OCI-LY7 (cell line): ENCODE measurements around the gene RHOT1. TPM values are rescaled to one million over a fixed set of nuclear protein-coding genes. Genes with fewer than 3 reads are reported as not detected.

Experiments
- BruUV-seq: library from RNA; stranded (reverse); fragments of 400-500 nt; replicated peaks from 2 replicates; lab custom pipeline; 2021; lab: Mats Ljungman, UMichigan
- CTCF ChIA-PET: fragments of 300-600 bp; sonication (Branson Sonifier 250); formaldehyde crosslinking; loops from one replicate; lab custom pipeline; 2022; ENCODE audit warnings: antibody characterized with exemption; ENCODE audit not compliant: unreplicated experiment; lab: Charles Lee
- POLR2A ChIA-PET: fragments of 300-600 bp; sonication (Branson Sonifier 250); formaldehyde crosslinking; loops from one replicate; lab custom pipeline; 2022; ENCODE audit warnings: antibody characterized with exemption; lab: Charles Lee
- DNase-seq: peaks from one replicate; pipeline ENCODE4 v3.0.0-alpha.2; 2015; ENCODE audit warnings: low spot score
- H2AFZ ChIP-seq: fragments of 200-600 bp; sonication (generic), shearing (Covaris generic); 2 replicates; pipeline ENCODE4 v1.6.1; 2014; ENCODE audit warnings: mild to moderate bottlenecking, antibody characterized with exemption, low read length, moderate library complexity
- H3K27ac ChIP-seq: fragments of 200-600 bp; sonication (generic); 2 replicates; pipeline ENCODE4 v1.5.1; 2014; ENCODE audit warnings: mixed run types, low read depth, mild to moderate bottlenecking, moderate library complexity, low read length, inconsistent platforms; ENCODE audit not compliant: poor library complexity, severe bottlenecking
- H3K36me3 ChIP-seq: fragments of 200-600 bp; sonication (generic); 2 replicates; pipeline ENCODE4 v1.6.1; 2014; ENCODE audit warnings: mild to moderate bottlenecking, antibody characterized with exemption, low read length, moderate library complexity, mixed read lengths; ENCODE audit not compliant: insufficient read depth
- H3K4me1 ChIP-seq: fragments of 200-600 bp; sonication (generic); 2 replicates; pipeline ENCODE4 v1.5.1; 2014; ENCODE audit warnings: mild to moderate bottlenecking, low read length; ENCODE audit not compliant: insufficient read depth, poor library complexity, severe bottlenecking
- H3K4me2 ChIP-seq: fragments of 200-600 bp; sonication (generic); 2 replicates; pipeline ENCODE4 v1.6.1; 2014; ENCODE audit warnings: mild to moderate bottlenecking, low read length
- H3K4me3 ChIP-seq: fragments of 200-600 bp; sonication (generic); 2 replicates; pipeline ENCODE4 v1.5.1; 2014; ENCODE audit warnings: mild to moderate bottlenecking, low read depth, low read length; ENCODE audit not compliant: poor library complexity, severe bottlenecking
- H3K79me2 ChIP-seq: fragments of 200-600 bp; sonication (generic); 2 replicates; pipeline ENCODE4 v1.6.1; 2016; ENCODE audit warnings: low read depth, mild to moderate bottlenecking, low read length, moderate library complexity, mixed read lengths; ENCODE audit not compliant: insufficient read depth
- H3K9me2 ChIP-seq: fragments of 200-600 bp; sonication (generic); 2 replicates; pipeline ENCODE4 v1.6.1; 2016; ENCODE audit warnings: mild to moderate bottlenecking, low read length, mixed read lengths; ENCODE audit not compliant: insufficient read depth
- H3K9me3 ChIP-seq: fragments of 200-600 bp; sonication (generic); 2 replicates; pipeline ENCODE4 v1.6.1; 2014; ENCODE audit warnings: mild to moderate bottlenecking, mixed run types, low read length, mixed read lengths
- H4K20me1 ChIP-seq: fragments of 200-600 bp; sonication (generic); 2 replicates; pipeline ENCODE4 v1.6.1; 2014; ENCODE audit warnings: mild to moderate bottlenecking, antibody characterized with exemption, low read length, moderate library complexity, mixed read lengths; ENCODE audit not compliant: insufficient read depth
- EZH2phosphoT487 ChIP-seq: fragments of 200-600 bp; sonication (generic); IDR thresholded peaks from 2 replicates; pipeline ENCODE4 v1.6.1; 2018; ENCODE audit warnings: low read depth, borderline replicate concordance, mild to moderate bottlenecking, mixed run types, antibody characterized with exemption, low read length, moderate library complexity, mixed read lengths
- intact Hi-C: fragments of 100-400 bp; cut with micrococcal nuclease; formaldehyde crosslinking; loops from one replicate; pipeline ENCODE4 v1.10.0; 2022; ENCODE audit not compliant: unreplicated experiment
- total RNA-seq, 2 experiments: library from RNA; depleted of rRNA in 1 of 2; stranded (reverse); fragments of >200 nt in 1 of 2; shearing (Covaris generic) in 1 of 2; gene quantifications; 2 replicates each; pipeline ENCODE4 v1.2.3, GENCODE V29; 2014 to 2022
- TF ChIP-seq, protein P1 (sequence below): fragments of 200-600 bp; sonication (generic); conservative IDR thresholded peaks from 2 replicates; pipeline ENCODE4 v1.5.1; 2014; ENCODE audit warnings: mild to moderate bottlenecking, antibody characterized with exemption, low read length, moderate library complexity, mixed read lengths

RHOT1 gene
- total RNA-seq, 2 experiments from 2014 or later: 19.4 to 24.2 TPM

DNA sequence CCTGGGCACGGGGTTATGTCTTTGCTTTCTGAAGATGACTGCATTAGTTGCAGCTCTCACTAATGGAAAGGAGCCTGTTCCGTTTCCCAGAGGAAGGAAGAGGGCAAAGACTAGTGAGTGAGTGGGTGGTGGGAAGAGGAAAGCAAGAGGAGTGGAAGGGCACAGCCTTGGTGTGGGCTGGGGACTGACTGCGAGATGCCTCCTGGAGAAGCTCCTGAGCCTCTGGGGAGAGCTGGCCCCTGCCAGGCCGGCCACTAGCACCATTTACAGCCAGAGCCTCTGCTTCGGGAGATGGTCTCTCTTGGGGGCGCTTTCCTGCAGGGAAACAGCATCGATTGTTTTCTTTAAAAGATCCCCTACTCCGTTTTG, 122.5 kb downstream of the RHOT1 start:
- TF ChIP-seq EZH2phosphoT487: no peak
- TF ChIP-seq, protein P1, sequence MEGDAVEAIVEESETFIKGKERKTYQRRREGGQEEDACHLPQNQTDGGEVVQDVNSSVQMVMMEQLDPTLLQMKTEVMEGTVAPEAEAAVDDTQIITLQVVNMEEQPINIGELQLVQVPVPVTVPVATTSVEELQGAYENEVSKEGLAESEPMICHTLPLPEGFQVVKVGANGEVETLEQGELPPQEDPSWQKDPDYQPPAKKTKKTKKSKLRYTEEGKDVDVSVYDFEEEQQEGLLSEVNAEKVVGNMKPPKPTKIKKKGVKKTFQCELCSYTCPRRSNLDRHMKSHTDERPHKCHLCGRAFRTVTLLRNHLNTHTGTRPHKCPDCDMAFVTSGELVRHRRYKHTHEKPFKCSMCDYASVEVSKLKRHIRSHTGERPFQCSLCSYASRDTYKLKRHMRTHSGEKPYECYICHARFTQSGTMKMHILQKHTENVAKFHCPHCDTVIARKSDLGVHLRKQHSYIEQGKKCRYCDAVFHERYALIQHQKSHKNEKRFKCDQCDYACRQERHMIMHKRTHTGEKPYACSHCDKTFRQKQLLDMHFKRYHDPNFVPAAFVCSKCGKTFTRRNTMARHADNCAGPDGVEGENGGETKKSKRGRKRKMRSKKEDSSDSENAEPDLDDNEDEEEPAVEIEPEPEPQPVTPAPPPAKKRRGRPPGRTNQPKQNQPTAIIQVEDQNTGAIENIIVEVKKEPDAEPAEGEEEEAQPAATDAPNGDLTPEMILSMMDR: no peak
- H3K79me2 ChIP-seq: no peaks in the 10 kb centered on the region
- H4K20me1 ChIP-seq: no peaks in the 10 kb centered on the region
- H3K4me1 ChIP-seq: peaks cover 10% of the 10 kb centered on the region
- no peaks in the 10 kb centered on the region for H3K9me3 ChIP-seq
- CTCF ChIA-PET: no interaction called here
- no peak for DNase-seq
- intact Hi-C loops: no loop called here
- no peak overlapping the region for H3K27ac ChIP-seq
- BruUV-seq: no TSS peak
- H3K4me2 ChIP-seq: no peak overlapping the region
- no peaks in the 10 kb centered on the region for H3K9me2 ChIP-seq
- no peak overlapping the region for H2AFZ ChIP-seq
- POLR2A ChIA-PET: no interaction called here
- no peak overlapping the region for H3K4me3 ChIP-seq
- H3K36me3 ChIP-seq: no peaks in the 10 kb centered on the region

DNA sequence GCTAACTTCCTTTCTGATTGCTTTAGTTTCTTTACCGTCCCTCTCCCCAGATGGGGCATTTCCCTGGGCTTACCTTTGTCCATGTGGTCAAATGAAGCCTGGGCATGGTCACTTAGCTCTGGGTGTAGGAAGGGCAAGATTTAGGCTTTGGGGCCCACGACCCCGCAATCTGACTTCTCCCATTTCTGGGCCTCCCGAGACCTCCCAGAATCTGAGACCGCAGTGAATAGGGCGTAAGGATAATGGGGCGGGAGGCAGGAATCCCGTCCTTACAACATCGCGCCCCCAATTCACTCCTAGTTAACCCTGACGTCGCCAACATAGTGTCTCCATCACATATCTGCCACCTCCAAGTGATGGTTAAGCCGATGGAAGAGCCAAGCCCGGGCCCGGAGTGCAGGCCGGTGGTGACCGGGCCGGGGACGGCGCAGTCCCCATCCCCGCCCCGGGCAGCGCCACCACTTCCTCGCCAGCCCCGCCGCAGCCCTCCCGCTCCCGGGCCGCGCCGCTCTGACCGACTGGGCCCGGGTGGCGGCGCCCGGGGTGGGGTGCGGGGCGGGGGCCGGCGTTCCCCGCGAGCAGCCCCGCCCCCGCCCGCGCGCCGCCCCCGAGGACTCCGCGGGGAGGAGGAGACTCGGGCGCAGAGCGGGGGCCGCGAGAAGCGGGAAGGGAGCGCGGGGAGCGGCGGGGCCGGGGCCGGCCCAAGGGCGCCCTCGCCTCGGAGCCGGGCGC, 123.1 kb downstream of the RHOT1 start, which contains the start of gene RHBDL3:
Gene RHBDL3, plus strand, starts transcription at position 641 of the 732 bp plus-strand sequence. CDS start 358 bp downstream, outside the sequence.
- H2AFZ ChIP-seq: no peak within 1 kb of the TSS
- no peak within 1 kb of the TSS for H3K4me3 ChIP-seq
- BruUV-seq: no TSS peak
- H3K36me3 ChIP-seq: no peaks in the 10 kb centered on the region
- no peaks in the 10 kb centered on the region for H4K20me1 ChIP-seq
- H3K79me2 ChIP-seq: no peaks in the 10 kb centered on the region
- peak within 1 kb of the TSS; percentile 57; the same call in 1 of the 2 replicates for H3K4me2 ChIP-seq
- ChIA-PET POLR2A (no interaction called here), CTCF (no interaction called here)
- intact Hi-C loops: no loop called here
- TF ChIP-seq, protein P1: no peak
- TF ChIP-seq EZH2phosphoT487: peak; percentile 92; the same call in 1 of the 2 replicates
- no peaks in the 10 kb centered on the region for H3K9me3 ChIP-seq
- H3K9me2 ChIP-seq: no peaks in the 10 kb centered on the region
- H3K4me1 ChIP-seq: peaks cover 10% of the 10 kb centered on the region
- no peak within 1 kb of the TSS for H3K27ac ChIP-seq
- no peak for DNase-seq

DNA sequence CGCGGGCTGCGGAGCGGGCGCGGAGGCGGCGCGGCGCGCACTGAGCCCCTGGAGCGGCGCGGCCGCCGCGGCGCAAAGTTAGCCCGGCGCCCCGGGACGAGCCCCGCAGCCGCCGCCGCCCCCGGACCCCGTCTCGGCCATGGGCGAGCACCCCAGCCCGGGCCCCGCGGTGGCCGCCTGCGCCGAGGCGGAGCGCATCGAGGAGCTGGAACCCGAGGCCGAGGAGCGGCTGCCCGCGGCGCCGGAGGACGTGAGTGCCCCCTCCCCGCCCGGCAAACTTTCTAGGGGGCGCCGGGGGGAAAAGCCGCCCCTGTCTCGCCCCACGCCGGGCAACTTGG, 123.7 kb downstream of the RHOT1 start:
- intact Hi-C loops: no loop called here
- H3K9me2 ChIP-seq: no peaks in the 10 kb centered on the region
- no peaks in the 10 kb centered on the region for H3K36me3 ChIP-seq
- H3K4me3 ChIP-seq: no peak overlapping the region
- no peak for TF ChIP-seq EZH2phosphoT487
- TF ChIP-seq, protein P1: no peak
- H3K27ac ChIP-seq: no peak overlapping the region
- ChIA-PET POLR2A (no interaction called here), CTCF (no interaction called here)
- H2AFZ ChIP-seq: no peak overlapping the region
- peaks cover 10% of the 10 kb centered on the region for H3K4me1 ChIP-seq
- DNase-seq: no peak
- no peaks in the 10 kb centered on the region for H3K9me3 ChIP-seq
- no peaks in the 10 kb centered on the region for H4K20me1 ChIP-seq
- peak overlapping the region; percentile 57; the same call in 1 of the 2 replicates for H3K4me2 ChIP-seq
- H3K79me2 ChIP-seq: no peaks in the 10 kb centered on the region
- no TSS peak for BruUV-seq
